ENCODE results near the gene SLC28A1.
"Not testable (repeated sequence)": the region's sequence is repeated elsewhere in the genome, so short reads cannot be mapped to it uniquely, and the experiment has no call there.

SLC28A1 gene

DNA sequence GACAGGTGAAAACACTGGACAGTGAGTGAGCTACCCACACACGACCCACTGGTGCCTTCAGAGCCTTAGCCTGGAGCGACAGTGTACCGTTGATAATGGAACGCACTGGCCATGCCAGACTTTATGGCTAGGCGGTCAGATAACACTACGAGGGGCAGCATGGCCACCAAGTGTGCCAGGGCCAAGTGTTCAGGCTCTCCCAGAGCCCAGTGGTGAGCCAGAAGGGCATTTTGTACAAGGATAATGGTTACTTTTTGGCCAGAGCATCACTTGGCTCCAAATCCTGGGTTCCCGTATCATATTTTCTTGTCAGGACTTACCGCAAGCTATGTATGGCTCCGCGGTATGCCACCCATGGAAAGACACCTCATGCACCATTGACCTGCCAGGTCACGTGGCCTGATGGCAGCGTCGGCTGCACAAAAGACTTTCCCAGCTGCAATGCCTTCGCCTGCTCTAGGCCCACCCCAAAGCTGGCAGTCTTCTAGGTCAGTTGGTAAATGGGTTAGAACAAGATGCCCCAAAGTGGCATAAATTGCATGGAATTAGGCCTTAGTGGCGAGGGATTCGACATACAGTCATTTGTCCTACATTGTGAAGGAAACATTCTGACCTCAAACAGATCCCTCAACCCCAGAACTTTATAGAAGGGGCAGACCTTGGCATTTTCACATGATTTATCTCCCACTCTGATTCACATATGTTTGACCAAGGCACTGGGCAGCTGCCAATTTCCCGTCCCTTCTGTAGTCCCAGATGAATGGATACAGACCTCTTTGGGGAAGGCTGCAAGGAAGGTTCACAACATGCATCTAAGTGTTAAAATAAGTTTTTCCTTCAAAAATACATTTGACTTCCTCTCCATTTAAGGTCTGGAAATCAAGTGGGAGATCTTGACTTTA is 12.2 kb upstream of the SLC28A1 start:
- no peak for TF ChIP-seq CTCF (conservative IDR thresholded peaks at IDR 0.05)

DNA sequence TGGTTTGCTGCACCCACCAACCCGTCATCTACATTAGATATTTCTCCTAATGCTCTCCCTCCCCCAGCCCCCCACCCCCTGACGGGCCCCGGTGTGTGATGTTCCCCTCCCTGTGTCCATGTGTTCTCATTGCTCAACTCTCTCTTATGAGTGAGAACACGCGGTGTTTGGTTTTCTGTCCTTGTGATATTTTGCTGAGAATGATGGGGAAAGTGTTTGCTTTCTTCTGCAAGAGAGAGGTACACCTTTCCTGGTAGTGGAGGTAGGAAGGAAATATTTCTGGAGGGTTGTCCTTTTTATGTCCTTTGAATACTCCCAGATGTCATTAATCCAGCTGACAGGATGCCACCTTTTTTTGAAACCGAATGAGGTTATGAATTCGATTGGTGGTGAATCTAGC is 10.5 kb upstream of the SLC28A1 start:
- H3K27ac ChIP-seq, result no peak overlapping the region
- no peak for TF ChIP-seq CTCF (conservative IDR thresholded peaks at IDR 0.05)

More for the DNA sequence above, 12.2 kb upstream of the SLC28A1 start:
- no peak overlapping the region for H3K27ac ChIP-seq

GRCh38 chr15:84874981-84875699 is 9.3 kb upstream of the SLC28A1 start:
- TF ChIP-seq CTCF (conservative IDR thresholded peaks at IDR 0.05), result no peak
- H3K27ac ChIP-seq, result no peak overlapping the region

GRCh38 chr15:84876269-84876668 is 8.2 kb upstream of the SLC28A1 start:
- no peak overlapping the region for H3K27ac ChIP-seq
- no peak for TF ChIP-seq CTCF (conservative IDR thresholded peaks at IDR 0.05)

DNA sequence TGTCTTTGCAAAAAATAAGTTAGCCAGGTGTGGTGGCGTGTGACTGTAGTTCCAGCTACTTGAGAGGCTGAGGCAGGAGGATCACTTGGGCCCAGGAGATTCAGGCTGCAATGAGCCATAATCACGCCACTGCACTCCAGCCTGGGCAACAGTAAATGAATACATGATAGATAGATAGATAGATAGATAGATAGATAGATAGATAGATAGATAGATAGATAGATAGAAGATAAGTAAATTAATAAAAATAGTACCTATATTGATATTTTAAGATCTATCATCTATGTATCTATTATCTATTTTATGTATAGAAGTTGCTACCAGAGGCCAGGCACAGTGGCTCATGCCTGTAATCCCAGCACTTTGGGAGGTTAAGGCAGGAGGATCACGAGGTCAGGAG is 6.8 kb upstream of the SLC28A1 start:
- not testable (repeated sequence) for H3K27ac ChIP-seq

- H3K27ac ChIP-seq, result peak overlapping the region; percentile 31; the same call in 1 of the 2 replicates
- peak; percentile 89 for TF ChIP-seq CTCF (conservative IDR thresholded peaks at IDR 0.05)
Observed at GRCh38 chr15:84878504-84878903, 6.0 kb upstream of the SLC28A1 start.

GRCh38 chr15:84879088-84879780 is 5.2 kb upstream of the SLC28A1 start:
- H3K27ac ChIP-seq, result peak overlapping the region; percentile 31; the same call in 1 of the 2 replicates
- no peak for TF ChIP-seq CTCF (conservative IDR thresholded peaks at IDR 0.05)

All from VCaP (cell line).